Neuronal stem cell (in vitro differentiated cells): Measurements from ENCODE around the gene FCRL2.

ENCODE experiments used
- DNase-seq: peaks from one replicate; pipeline ENCODE4 v3.0.0-alpha.2; 2013; ENCODE audit warnings: low spot score
- H2AFZ ChIP-seq: one replicate; pipeline ENCODE4 v1.6.1; 2013; ENCODE audit warnings: mild to moderate bottlenecking, low read length, inconsistent platforms
- H2AK5ac ChIP-seq: 2 replicates; pipeline ENCODE4 v1.6.1; 2013; ENCODE audit warnings: low read depth, mild to moderate bottlenecking, inconsistent platforms, low read length, moderate library complexity, mixed read lengths
- H2BK120ac ChIP-seq: 2 replicates; pipeline ENCODE4 v1.6.1; 2013; ENCODE audit warnings: low read depth, mild to moderate bottlenecking, inconsistent platforms, low read length, moderate library complexity, mixed read lengths
- H2BK12ac ChIP-seq: one replicate; pipeline ENCODE4 v1.6.1; 2013; ENCODE audit warnings: low read length, inconsistent platforms
- H2BK15ac ChIP-seq: 2 replicates; pipeline ENCODE4 v1.6.1; 2013; ENCODE audit warnings: mild to moderate bottlenecking, low read length, inconsistent platforms, mixed read lengths
- H2BK5ac ChIP-seq: one replicate; pipeline ENCODE4 v1.6.1; 2013; ENCODE audit warnings: inconsistent platforms, mild to moderate bottlenecking, low read length, moderate library complexity
- H3K14ac ChIP-seq: one replicate; pipeline ENCODE4 v1.6.1; 2013; ENCODE audit warnings: low read length, inconsistent platforms
- H3K18ac ChIP-seq: 2 replicates; pipeline ENCODE4 v1.6.1; 2013; ENCODE audit warnings: low read length, inconsistent platforms
- H3K23ac ChIP-seq: 2 replicates; pipeline ENCODE4 v1.6.1; 2013; ENCODE audit warnings: low read depth, mild to moderate bottlenecking, mixed read lengths, low read length, inconsistent platforms; ENCODE audit not compliant: poor library complexity
- H3K27ac ChIP-seq: replicated peaks from 3 replicates; pipeline ENCODE4 v1.5.1; 2013; ENCODE audit warnings: low read length, inconsistent platforms
- H3K27me3 ChIP-seq, 3 experiments: 2 replicates each; pipeline ENCODE4 v1.6.1; 2013; ENCODE audit warnings: low read length in 3 of 3, mild to moderate bottlenecking in 2 of 3, inconsistent platforms in 1 of 3, low read depth in 1 of 3, mixed read lengths in 1 of 3, moderate library complexity in 1 of 3; ENCODE audit not compliant: control insufficient read depth in 3 of 3, insufficient read depth in 3 of 3
- H3K36me3 ChIP-seq, 2 donors: replicated peaks in 1 of 2; 2 replicates each; pipeline ENCODE4 v1.6.1; 2013; ENCODE audit warnings: low read length in 2 of 2; ENCODE audit not compliant: control insufficient read depth in 2 of 2, insufficient read depth in 2 of 2
- H3K4ac ChIP-seq: 2 replicates; pipeline ENCODE4 v1.6.1; 2013; ENCODE audit warnings: inconsistent platforms, mild to moderate bottlenecking, low read length, moderate library complexity
- H3K4me1 ChIP-seq, 2 donors: 1 replicate in 1 of 2; 2 replicates in 1 of 2; pipeline ENCODE4 v1.6.1; 2013; ENCODE audit warnings: low read length in 2 of 2, low read depth in 1 of 2; ENCODE audit not compliant: control insufficient read depth in 2 of 2, insufficient read depth in 1 of 2
- H3K4me2 ChIP-seq: one replicate; pipeline ENCODE4 v1.6.1; 2013; ENCODE audit warnings: mild to moderate bottlenecking, low read length, inconsistent platforms; ENCODE audit not compliant: insufficient read depth, poor library complexity, severe bottlenecking
- H3K4me3 ChIP-seq, 2 donors: 2 replicates each; pipeline ENCODE4 v1.5.1; 2013; ENCODE audit warnings: low read length in 2 of 2, mild to moderate bottlenecking in 2 of 2, inconsistent platforms in 1 of 2, moderate library complexity in 1 of 2
- H3K79me1 ChIP-seq: one replicate; pipeline ENCODE4 v1.6.1; 2013; ENCODE audit warnings: low read depth, mild to moderate bottlenecking, inconsistent platforms, low read length, moderate library complexity
- H3K9ac ChIP-seq: one replicate; pipeline ENCODE4 v1.6.1; 2013; ENCODE audit warnings: mild to moderate bottlenecking, low read depth, low read length, inconsistent platforms; ENCODE audit not compliant: poor library complexity
- H3K9me3 ChIP-seq, 2 donors: replicated peaks in 1 of 2; 2 replicates each; pipeline versions ENCODE3 to v1.6.1; 2013; ENCODE audit warnings: low read length in 2 of 2, mild to moderate bottlenecking in 2 of 2, inconsistent platforms in 1 of 2, low read depth in 1 of 2, mixed read lengths in 1 of 2, moderate library complexity in 1 of 2; ENCODE audit not compliant: control insufficient read depth in 2 of 2, insufficient read depth in 1 of 2
- H4K8ac ChIP-seq: one replicate; pipeline ENCODE4 v1.6.1; 2013; ENCODE audit warnings: low read depth, mild to moderate bottlenecking, inconsistent platforms, low read length, moderate library complexity
- H4K91ac ChIP-seq: one replicate; pipeline ENCODE4 v1.6.1; 2013; ENCODE audit warnings: low read length, low read depth, mild to moderate bottlenecking, inconsistent platforms; ENCODE audit not compliant: poor library complexity
- WGBS, 2 donors: extraction: QIAGEN DNeasy Blood & Tissue Kit; methylation state at CpG; one replicate each; pipeline ENCODE4 v1.1.7; 2013; ENCODE audit warnings: missing lambda C conversion rate in 2 of 2, mixed read lengths in 1 of 2; ENCODE audit not compliant: insufficient read length in 2 of 2, insufficient replicate concordance in 1 of 2; ENCODE audit errors: extremely low coverage in 2 of 2; 5-methylcytosine and 5-hydroxymethylcytosine counted together

The FCRL2 gene

GRCh38 chr1:157724537-157725220, 52.3 kb downstream of the FCRL2 start:
- no peak overlapping the region for H2AK5ac ChIP-seq
- H3K4me2 ChIP-seq, result no peak overlapping the region
- no peaks in the 10 kb centered on the region for H3K4me1 ChIP-seq
- H3K27ac ChIP-seq, result no peak overlapping the region
- H2BK12ac ChIP-seq, result no peak overlapping the region
- no peak overlapping the region for H3K14ac ChIP-seq
- H4K8ac ChIP-seq, result no peak overlapping the region
- no peak overlapping the region for H3K4ac ChIP-seq
- H3K27me3 ChIP-seq, result no peaks in the 10 kb centered on the region
- no peak overlapping the region for H2BK5ac ChIP-seq
- peaks cover 0 to 7% of the 10 kb centered on the region in 2 donors for H3K9me3 ChIP-seq
- no peak overlapping the region for H2BK15ac ChIP-seq
- H3K9ac ChIP-seq, result no peak overlapping the region
- H3K36me3 ChIP-seq, result no peaks in the 10 kb centered on the region
- H4K91ac ChIP-seq, result no peak overlapping the region
- DNase-seq, result no peak
- no peak overlapping the region for H3K18ac ChIP-seq
- no peak overlapping the region for H2BK120ac ChIP-seq
- no CpG with 5 or more reads among the region's 2 CpGs for WGBS, 2 donors
- H3K79me1 ChIP-seq, result no peaks in the 10 kb centered on the region
- no peak overlapping the region for H3K23ac ChIP-seq
- H3K4me3 ChIP-seq, result no peak overlapping the region
- H2AFZ ChIP-seq, result no peak overlapping the region

- WGBS, 2 donors, result no CpG with 5 or more reads among the region's 2 CpGs
- H2AFZ ChIP-seq, result no peak overlapping the region
- H3K4ac ChIP-seq, result no peak overlapping the region
- H3K79me1 ChIP-seq, result no peaks in the 10 kb centered on the region
- H2BK12ac ChIP-seq, result no peak overlapping the region
- H3K4me3 ChIP-seq, result no peak overlapping the region
- no peaks in the 10 kb centered on the region for H3K4me1 ChIP-seq
- no peak overlapping the region for H3K9ac ChIP-seq
- no peaks in the 10 kb centered on the region for H3K27me3 ChIP-seq
- H3K36me3 ChIP-seq, result no peaks in the 10 kb centered on the region
- no peak overlapping the region for H3K23ac ChIP-seq
- no peak overlapping the region for H2BK5ac ChIP-seq
- H2AK5ac ChIP-seq, result no peak overlapping the region
- DNase-seq, result no peak
- H3K18ac ChIP-seq, result no peak overlapping the region
- H2BK120ac ChIP-seq, result no peak overlapping the region
- H4K91ac ChIP-seq, result no peak overlapping the region
- no peak overlapping the region for H3K4me2 ChIP-seq
- no peak overlapping the region for H2BK15ac ChIP-seq
- no peak overlapping the region for H3K14ac ChIP-seq
- no peak overlapping the region for H3K27ac ChIP-seq
- no peak overlapping the region for H4K8ac ChIP-seq
- H3K9me3 ChIP-seq, result peaks cover 0 to 7% of the 10 kb centered on the region in 2 donors
Measured at GRCh38 chr1:157723157-157723556, 53.8 kb downstream of the FCRL2 start.

GRCh38 chr1:157721985-157722384, 54.9 kb downstream of the FCRL2 start:
- Histone ChIP-seq H3K4ac (no peak overlapping the region), H3K9ac (no peak overlapping the region), H3K9me3 (peaks cover 0 to 7% of the 10 kb centered on the region in 2 donors), H4K91ac (no peak overlapping the region), H2BK15ac (no peak overlapping the region), H2BK5ac (no peak overlapping the region), H3K14ac (no peak overlapping the region), H3K27ac (no peak overlapping the region), H3K27me3 (no peaks in the 10 kb centered on the region), H3K23ac (no peak overlapping the region), H2BK12ac (no peak overlapping the region), H3K4me1 (no peaks in the 10 kb centered on the region), H2BK120ac (no peak overlapping the region), H3K4me3 (peak overlapping the region in 1 of 2 donors; percentile 22), H3K18ac (no peak overlapping the region), H2AK5ac (no peak overlapping the region), H3K4me2 (no peak overlapping the region), H2AFZ (no peak overlapping the region), H4K8ac (no peak overlapping the region), H3K36me3 (no peaks in the 10 kb centered on the region), H3K79me1 (no peaks in the 10 kb centered on the region)
- WGBS, 2 donors, result no CpG with 5 or more reads among the region's 1 CpG
- no peak for DNase-seq

- Histone ChIP-seq H3K79me1 (no peaks in the 10 kb centered on the region), H3K14ac (no peak overlapping the region), H3K36me3 (no peaks in the 10 kb centered on the region), H2BK5ac (no peak overlapping the region), H3K4ac (no peak overlapping the region), H2BK12ac (no peak overlapping the region), H3K9ac (no peak overlapping the region), H3K27me3 (no peaks in the 10 kb centered on the region), H3K9me3 (no peaks in the 10 kb centered on the region), H4K8ac (no peak overlapping the region), H3K4me2 (no peak overlapping the region), H2BK120ac (no peak overlapping the region), H4K91ac (no peak overlapping the region), H2BK15ac (no peak overlapping the region), H3K4me1 (no peaks in the 10 kb centered on the region), H3K27ac (no peak overlapping the region), H3K18ac (peak overlapping the region; percentile 85), H2AK5ac (no peak overlapping the region), H3K4me3 (no peak overlapping the region), H3K23ac (no peak overlapping the region), H2AFZ (no peak overlapping the region)
- no peak for DNase-seq
- WGBS, 2 donors, result no CpG with 5 or more reads among the region's 5 CpGs
Measured at GRCh38 chr1:157715736-157716135, 61.2 kb downstream of the FCRL2 start.
